DND-41 (cell line): ENCODE data around the gene CFAP90.

Experiments
- ATAC-seq: fragments of 200-7000 bp; cut with Tn5 transposase; 3 replicates; pipeline ENCODE4 v1.9.1; 2021; ENCODE audit warnings: low read depth; ENCODE audit not compliant: insufficient read depth
- DNase-seq: peaks from one replicate; pipeline ENCODE4 v3.0.0-alpha.2; 2020
- H2AFZ ChIP-seq: 2 replicates; pipeline ENCODE4 v1.6.0; 2012; ENCODE audit warnings: low read depth, low read length
- H3K27ac ChIP-seq: 2 replicates; pipeline ENCODE4 v1.5.1; 2012; ENCODE audit warnings: low read length, inconsistent platforms
- H3K27me3 ChIP-seq: fragments of 200-600 bp; sonication (generic); 2 replicates; pipeline ENCODE4 v1.6.0; 2012; ENCODE audit warnings: low read length, mild to moderate bottlenecking, inconsistent platforms; ENCODE audit not compliant: insufficient read depth, poor library complexity
- H3K36me3 ChIP-seq: 2 replicates; pipeline ENCODE4 v1.5.1; 2012; ENCODE audit warnings: low read length, inconsistent platforms; ENCODE audit not compliant: insufficient read depth
- H3K4me1 ChIP-seq: 2 replicates; pipeline ENCODE4 v1.5.1; 2012; ENCODE audit warnings: mild to moderate bottlenecking, low read length; ENCODE audit not compliant: insufficient read depth
- H3K4me2 ChIP-seq: 2 replicates; pipeline ENCODE4 v1.6.0; 2012; ENCODE audit warnings: mild to moderate bottlenecking, moderate library complexity, low read length, inconsistent platforms; ENCODE audit not compliant: insufficient read depth
- H3K4me3 ChIP-seq, 2 experiments: fragments of 200-600 bp in 1 of 2; shearing (Covaris generic) in 1 of 2; 2 replicates each; pipeline ENCODE4 v1.5.1; 2012 to 2016; ENCODE audit warnings: inconsistent platforms in 2 of 2, low read length in 2 of 2, mild to moderate bottlenecking in 2 of 2, low read depth in 1 of 2, moderate library complexity in 1 of 2
- H3K79me2 ChIP-seq: 2 replicates; pipeline ENCODE4 v1.6.0; 2012; ENCODE audit warnings: low read length, inconsistent platforms; ENCODE audit not compliant: insufficient read depth
- H3K9ac ChIP-seq: 2 replicates; pipeline ENCODE4 v1.6.0; 2012; ENCODE audit warnings: low read depth, mild to moderate bottlenecking, inconsistent platforms, low read length, moderate library complexity
- H3K9me3 ChIP-seq: 2 replicates; pipeline ENCODE4 v1.5.1; 2012; ENCODE audit warnings: low read length, moderate library complexity, mild to moderate bottlenecking, inconsistent platforms; ENCODE audit not compliant: insufficient read depth, severe bottlenecking
- H4K20me1 ChIP-seq: 2 replicates; pipeline ENCODE4 v1.6.0; 2012; ENCODE audit warnings: low read length; ENCODE audit not compliant: insufficient read depth
- CTCF ChIP-seq: IDR thresholded peaks from 2 replicates; pipeline ENCODE4 v1.5.1; 2012; ENCODE audit warnings: borderline replicate concordance, low read length, moderate library complexity, mild to moderate bottlenecking; ENCODE audit not compliant: poor library complexity, severe bottlenecking; ENCODE audit errors: extremely low read depth
- EZH2 ChIP-seq: IDR thresholded peaks from 3 replicates; pipeline ENCODE4 v1.6.1; 2012; ENCODE audit warnings: borderline replicate concordance, low read depth, mild to moderate bottlenecking, moderate library complexity, low read length, inconsistent platforms; ENCODE audit not compliant: severe bottlenecking

The CFAP90 gene

GRCh38 chr5:7868773-7869473 lies 18.0 kb upstream of the CFAP90 start, which contains the start of the genes FASTKD3 and MTRR:
TSS of gene FASTKD3 (minus strand) at chr5:7869031. CDS start at chr5:7868083, 948 bp downstream.
TSS of gene MTRR (plus strand) at chr5:7869148. CDS start at chr5:7870795, 1,647 bp downstream.
- Histone ChIP-seq H3K27me3 (no peaks in the 10 kb centered on the region), H2AFZ (peak within 1 kb of the TSS; percentile 92), H3K4me1 (peaks cover 49% of the 10 kb centered on the region), H3K9ac (peak within 1 kb of the TSS; percentile 86), H4K20me1 (peaks cover 40% of the 10 kb centered on the region), H3K9me3 (no peaks in the 10 kb centered on the region), H3K79me2 (peaks cover 78% of the 10 kb centered on the region), H3K4me3 (peak within 1 kb of the TSS; percentile 86 to 92), H3K36me3 (peaks cover 51% of the 10 kb centered on the region), H3K27ac (peak within 1 kb of the TSS; percentile 74), H3K4me2 (peak within 1 kb of the TSS; percentile 82)
- ATAC-seq (peak; percentile 99), DNase-seq (peak; percentile 92)
- TF ChIP-seq CTCF (no peak), EZH2 (no peak)

DNA sequence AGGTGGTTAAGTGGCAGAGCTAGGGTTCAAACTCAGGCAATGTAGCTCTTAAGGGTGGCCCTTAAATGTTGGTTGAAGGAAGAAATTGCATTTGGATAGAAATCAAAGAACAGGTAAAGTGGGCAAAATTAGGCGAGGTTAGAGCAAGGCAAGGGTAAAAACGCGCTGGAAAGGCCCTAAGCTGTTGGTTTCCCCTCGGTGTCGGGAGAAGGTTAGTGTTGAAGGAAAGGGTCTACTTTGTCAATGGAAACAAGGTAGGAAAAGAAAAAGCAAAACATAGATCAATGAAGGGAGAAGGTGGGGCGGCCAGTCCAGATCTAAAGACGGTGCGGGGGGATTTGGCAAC lies 17.5 kb upstream of the CFAP90 start:
- Histone ChIP-seq H3K4me1 (peaks cover 49% of the 10 kb centered on the region), H2AFZ (peak overlapping the region; percentile 92), H3K4me3 (peak overlapping the region; percentile 86 to 92), H3K79me2 (peaks cover 73% of the 10 kb centered on the region), H3K4me2 (peak overlapping the region; percentile 82), H3K9ac (peak overlapping the region; percentile 86), H3K9me3 (no peaks in the 10 kb centered on the region), H3K27me3 (no peaks in the 10 kb centered on the region), H4K20me1 (peaks cover 40% of the 10 kb centered on the region), H3K36me3 (peaks cover 48% of the 10 kb centered on the region), H3K27ac (peak overlapping the region; percentile 74)
- DNase-seq (no peak), ATAC-seq (no peak)
- TF ChIP-seq EZH2, result no peak
- no peak for TF ChIP-seq CTCF

DNA sequence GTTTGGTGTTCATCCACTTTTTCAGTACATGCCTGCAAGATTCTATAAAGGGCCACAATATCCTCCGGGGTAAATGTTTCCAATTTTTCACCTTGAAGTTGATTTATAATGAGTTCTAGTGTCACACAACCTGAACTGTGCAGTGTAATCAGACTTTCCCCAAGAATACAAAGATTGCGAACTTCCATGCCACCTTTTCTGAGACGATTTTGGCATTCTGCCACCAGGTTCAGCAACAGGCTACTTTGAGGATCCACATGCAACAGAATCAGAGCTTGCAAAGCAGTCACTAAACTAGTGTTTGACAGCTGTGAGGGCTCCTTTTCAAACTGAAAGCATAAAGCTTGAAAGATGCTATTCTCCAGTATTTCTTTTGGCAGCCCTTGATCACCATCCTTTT lies 16.3 kb upstream of the CFAP90 start:
- H3K79me2 ChIP-seq, result peaks cover 61% of the 10 kb centered on the region
- DNase-seq, result no peak
- peak overlapping the region; percentile 82 for H3K4me2 ChIP-seq
- peak overlapping the region; percentile 86 for H3K9ac ChIP-seq
- peaks cover 49% of the 10 kb centered on the region for H3K4me1 ChIP-seq
- TF ChIP-seq CTCF, result no peak
- TF ChIP-seq EZH2, result no peak
- ATAC-seq, result no peak
- H3K4me3 ChIP-seq, result peak overlapping the region; percentile 86 to 92; a peak in 3 of 4 replicates
- H3K9me3 ChIP-seq, result no peaks in the 10 kb centered on the region
- no peaks in the 10 kb centered on the region for H3K27me3 ChIP-seq
- H2AFZ ChIP-seq, result no peak overlapping the region
- H4K20me1 ChIP-seq, result peaks cover 28% of the 10 kb centered on the region
- H3K27ac ChIP-seq, result no peak overlapping the region; the same call in 1 of the 2 replicates
- peaks cover 47% of the 10 kb centered on the region for H3K36me3 ChIP-seq
